ENCODE measurements around the gene CD1C. TPM values are rescaled to one million over a fixed set of nuclear protein-coding genes. Genes with fewer than 3 reads are reported as not detected.

The CD1C gene
- total RNA-seq, 1 experiment from 2014 or later = not detected

DNA sequence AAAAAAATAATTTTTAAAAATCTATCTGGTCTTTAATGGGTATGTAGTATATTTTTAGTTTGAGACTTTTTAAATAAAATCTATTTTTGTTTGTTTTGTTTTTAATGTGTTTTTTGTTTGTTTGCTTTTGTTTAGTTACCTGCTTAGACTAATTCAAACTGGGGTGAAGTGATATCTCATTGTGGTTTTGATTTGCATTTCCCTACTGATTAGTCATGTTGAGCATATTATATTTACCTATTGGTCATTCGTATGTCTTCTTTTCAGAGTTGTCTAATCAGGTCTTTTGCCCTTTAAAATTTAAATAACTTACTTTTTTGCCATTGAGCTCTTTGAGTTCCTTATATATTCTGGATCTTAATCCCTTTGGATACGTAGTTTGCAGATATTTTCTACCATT, 21.3 kb downstream of the CD1C start:
- Histone ChIP-seq H3K4me2 (ENCODE audit: low read length) (no peak overlapping the region), H3K27ac (ENCODE audit: low read length) (no peak overlapping the region), H3K9me3 (ENCODE audit: low read length) (no peaks in the 10 kb centered on the region), H3K27me3 (ENCODE audit: low read length) (no peaks in the 10 kb centered on the region), H3K4me3 (ENCODE audit: low read length) (no peak overlapping the region), H3K79me2 (ENCODE audit: low read length) (no peaks in the 10 kb centered on the region), H3K9me2 (replicated peaks; ENCODE audit: low read length) (no peaks in the 10 kb centered on the region), H3K36me3 (ENCODE audit: low read depth, low read length) (no peaks in the 10 kb centered on the region), H2AFZ (ENCODE audit: low read length) (no peak overlapping the region), H4K20me1 (ENCODE audit: low read length) (no peaks in the 10 kb centered on the region), H3F3A (ENCODE audit: low read length, unreplicated experiment) (no peaks in the 10 kb centered on the region), H3K4me1 (ENCODE audit: insufficient read depth, low read length) (no peaks in the 10 kb centered on the region), H3K9ac (ENCODE audit: low read length) (no peak overlapping the region)
- ChIA-PET POLR2A (ENCODE audit: unreplicated experiment) (no interaction called here), CTCF (no interaction called here)
- BruUV-seq (replicated peaks) = no TSS peak
- DNase-seq = no peak
- no peak for ATAC-seq
- intact Hi-C loops (cut with micrococcal nuclease) = no loop called here
- TF ChIP-seq EZH2phosphoT487 (IDR thresholded peaks at IDR 0.05; ENCODE audit: borderline replicate concordance, low read length) (no peak), EZH2 (IDR thresholded peaks at IDR 0.05; ENCODE audit: low read length, unreplicated experiment) (no peak)
- TF ChIP-seq, protein P1, sequence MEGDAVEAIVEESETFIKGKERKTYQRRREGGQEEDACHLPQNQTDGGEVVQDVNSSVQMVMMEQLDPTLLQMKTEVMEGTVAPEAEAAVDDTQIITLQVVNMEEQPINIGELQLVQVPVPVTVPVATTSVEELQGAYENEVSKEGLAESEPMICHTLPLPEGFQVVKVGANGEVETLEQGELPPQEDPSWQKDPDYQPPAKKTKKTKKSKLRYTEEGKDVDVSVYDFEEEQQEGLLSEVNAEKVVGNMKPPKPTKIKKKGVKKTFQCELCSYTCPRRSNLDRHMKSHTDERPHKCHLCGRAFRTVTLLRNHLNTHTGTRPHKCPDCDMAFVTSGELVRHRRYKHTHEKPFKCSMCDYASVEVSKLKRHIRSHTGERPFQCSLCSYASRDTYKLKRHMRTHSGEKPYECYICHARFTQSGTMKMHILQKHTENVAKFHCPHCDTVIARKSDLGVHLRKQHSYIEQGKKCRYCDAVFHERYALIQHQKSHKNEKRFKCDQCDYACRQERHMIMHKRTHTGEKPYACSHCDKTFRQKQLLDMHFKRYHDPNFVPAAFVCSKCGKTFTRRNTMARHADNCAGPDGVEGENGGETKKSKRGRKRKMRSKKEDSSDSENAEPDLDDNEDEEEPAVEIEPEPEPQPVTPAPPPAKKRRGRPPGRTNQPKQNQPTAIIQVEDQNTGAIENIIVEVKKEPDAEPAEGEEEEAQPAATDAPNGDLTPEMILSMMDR (conservative IDR thresholded peaks at IDR 0.05; ENCODE audit: low read depth, low read length) = no peak

DNA sequence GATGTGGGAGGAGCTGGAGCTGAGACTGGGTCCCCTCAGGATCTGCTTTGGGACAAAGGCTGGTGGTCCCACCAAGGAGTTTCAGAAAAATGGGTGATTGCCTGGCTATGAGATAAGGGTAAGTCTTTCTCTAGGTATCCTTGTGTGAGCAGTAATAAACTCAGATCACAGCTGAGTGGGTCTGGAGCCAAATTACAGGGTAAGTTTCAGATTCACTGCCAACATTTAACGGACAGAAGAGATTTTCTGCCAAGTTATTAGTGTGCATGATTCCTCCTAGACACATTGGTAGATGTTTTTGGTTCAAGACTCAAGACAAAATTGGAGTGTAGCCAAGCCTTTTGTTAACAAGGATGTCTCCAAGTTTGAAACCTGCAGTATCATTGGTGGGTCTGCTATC, 34.1 kb downstream of the CD1C start:
- no peaks in the 10 kb centered on the region for H3F3A ChIP-seq (ENCODE audit: low read length, unreplicated experiment)
- H3K9ac ChIP-seq (ENCODE audit: low read length) = no peak overlapping the region
- POLR2A ChIA-PET (ENCODE audit: unreplicated experiment) = no interaction called here
- no peaks in the 10 kb centered on the region for H3K9me3 ChIP-seq (ENCODE audit: low read length)
- no peak for DNase-seq
- H3K4me3 ChIP-seq (ENCODE audit: low read length) = no peak overlapping the region
- no peaks in the 10 kb centered on the region for H4K20me1 ChIP-seq (ENCODE audit: low read length)
- H2AFZ ChIP-seq (ENCODE audit: low read length) = no peak overlapping the region
- TF ChIP-seq, protein P1 (conservative IDR thresholded peaks at IDR 0.05; ENCODE audit: low read depth, low read length) = no peak
- TF ChIP-seq EZH2 (IDR thresholded peaks at IDR 0.05; ENCODE audit: low read length, unreplicated experiment) (no peak), EZH2phosphoT487 (IDR thresholded peaks at IDR 0.05; ENCODE audit: borderline replicate concordance, low read length) (no peak)
- no peak overlapping the region for H3K4me2 ChIP-seq (ENCODE audit: low read length)
- H3K79me2 ChIP-seq (ENCODE audit: low read length) = no peaks in the 10 kb centered on the region
- H3K9me2 ChIP-seq (replicated peaks; ENCODE audit: low read length) = no peaks in the 10 kb centered on the region
- no peaks in the 10 kb centered on the region for H3K36me3 ChIP-seq (ENCODE audit: low read depth, low read length)
- ATAC-seq = no peak
- H3K27me3 ChIP-seq (ENCODE audit: low read length) = no peaks in the 10 kb centered on the region
- CTCF ChIA-PET = no interaction called here
- no peak overlapping the region for H3K27ac ChIP-seq (ENCODE audit: low read length)
- no TSS peak for BruUV-seq (replicated peaks)
- intact Hi-C loops (cut with micrococcal nuclease) = no loop called here
- H3K4me1 ChIP-seq (ENCODE audit: insufficient read depth, low read length) = no peaks in the 10 kb centered on the region

DNA sequence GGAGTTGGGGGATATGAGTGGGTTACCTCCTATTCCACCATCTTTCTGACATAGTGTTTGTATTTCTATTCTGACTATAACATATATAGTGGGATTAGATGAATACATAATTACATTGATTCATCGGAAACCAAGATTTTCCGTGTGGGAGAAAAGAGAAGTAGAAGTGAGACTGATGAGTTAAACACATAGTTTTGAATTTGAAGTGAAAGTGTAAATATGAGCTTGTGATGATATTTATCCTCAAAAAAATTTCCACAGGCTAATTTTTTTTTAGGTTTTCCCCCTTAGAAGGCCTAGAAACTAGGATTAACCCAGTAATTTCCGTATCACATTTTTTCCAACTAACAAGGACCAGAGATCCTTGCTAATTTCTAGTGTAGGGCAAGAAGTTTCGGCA, 34.7 kb downstream of the CD1C start:
- BruUV-seq (replicated peaks) = no TSS peak
- Histone ChIP-seq H3K79me2 (ENCODE audit: low read length) (no peaks in the 10 kb centered on the region), H3K27ac (ENCODE audit: low read length) (no peak overlapping the region), H3K4me2 (ENCODE audit: low read length) (no peak overlapping the region), H3K4me1 (ENCODE audit: insufficient read depth, low read length) (no peaks in the 10 kb centered on the region), H3K9me3 (ENCODE audit: low read length) (no peaks in the 10 kb centered on the region), H3K4me3 (ENCODE audit: low read length) (no peak overlapping the region), H2AFZ (ENCODE audit: low read length) (no peak overlapping the region), H3K9ac (ENCODE audit: low read length) (no peak overlapping the region), H3K36me3 (ENCODE audit: low read depth, low read length) (no peaks in the 10 kb centered on the region), H3K9me2 (replicated peaks; ENCODE audit: low read length) (no peaks in the 10 kb centered on the region), H4K20me1 (ENCODE audit: low read length) (no peaks in the 10 kb centered on the region), H3F3A (ENCODE audit: low read length, unreplicated experiment) (no peaks in the 10 kb centered on the region), H3K27me3 (ENCODE audit: low read length) (no peaks in the 10 kb centered on the region)
- TF ChIP-seq, protein P1 (conservative IDR thresholded peaks at IDR 0.05; ENCODE audit: low read depth, low read length) = no peak
- TF ChIP-seq EZH2 (IDR thresholded peaks at IDR 0.05; ENCODE audit: low read length, unreplicated experiment) (no peak), EZH2phosphoT487 (IDR thresholded peaks at IDR 0.05; ENCODE audit: borderline replicate concordance, low read length) (no peak)
- ATAC-seq (no peak), DNase-seq (no peak)
- ChIA-PET CTCF (no interaction called here), POLR2A (ENCODE audit: unreplicated experiment) (no interaction called here)
- intact Hi-C loops (cut with micrococcal nuclease) = no loop called here

Data from PC-3 (cell line).